Adrenal gland (tissue), 12 donors: ENCODE measurements around the gene PASD1. TPM values are rescaled to one million over a fixed set of nuclear protein-coding genes. Genes with fewer than 3 reads are reported as not detected.

Experiments
- DNase-seq, 7 donors: peaks; one replicate each; pipeline ENCODE4 v3.0.0-alpha.2; 2019 to 2020
- H3K27ac ChIP-seq, 5 donors: fragments of 200-600 bp; sonication (generic) in 4 of 5; 1 replicate in 3 of 5; 2 replicates in 2 of 5; pipeline versions ENCODE4 v1.5.1 to v1.8.0; 2016 to 2020; ENCODE audit warnings: mild to moderate bottlenecking in 1 of 5
- H3K27me3 ChIP-seq: fragments of 200-600 bp; 2 replicates; pipeline ENCODE4 v1.8.0; 2021
- H3K36me3 ChIP-seq, 2 donors: fragments of 200-600 bp; replicated peaks in 1 of 2; 1 replicate in 1 of 2; 2 replicates in 1 of 2; pipeline versions ENCODE4 v1.5.1 to v1.8.0; 2018 to 2022
- H3K4me1 ChIP-seq, 2 donors: fragments of 200-600 bp; replicated peaks in 1 of 2; 1 replicate in 1 of 2; 2 replicates in 1 of 2; pipeline versions ENCODE4 v1.5.1 to v1.8.0; 2018 to 2021
- H3K4me3 ChIP-seq, 4 donors: fragments of 200-600 bp; sonication (generic) in 3 of 4; one replicate each; pipeline ENCODE4 v1.5.1; 2016 to 2018
- H3K9me3 ChIP-seq, 3 donors: fragments of 200-600 bp; sonication (generic) in 1 of 3; replicated peaks in 1 of 3; 1 replicate in 2 of 3; 2 replicates in 1 of 3; pipeline versions ENCODE4 v1.5.1 to v1.8.0; 2016 to 2021
- POLR2A ChIP-seq, 2 donors: fragments of 450-650 bp; IDR thresholded peaks; one replicate each; pipeline ENCODE4 v1.6.1; 2017; ENCODE audit warnings: antibody characterized with exemption in 2 of 2, mild to moderate bottlenecking in 2 of 2, moderate library complexity in 1 of 2
- WGBS, 4 donors: extraction: QIAGEN DNeasy Blood & Tissue Kit in 2 of 4; methylation state at CpG; one replicate each; pipeline versions ENCODE4 v1.1.5 to v1.1.7; 2013 to 2017; 5-methylcytosine and 5-hydroxymethylcytosine counted together
- intact Hi-C, 2 donors: fragments of 100-400 bp; cut with DNase I; formaldehyde crosslinking; loops; one replicate each; pipeline versions ENCODE4 v1.14.1 to v1.15.0; 2022 to 2023
- polyA plus RNA-seq, 3 donors: library from polyadenylated mRNA; stranded (reverse); fragments of 200-250 nt in 2 of 3; fragments of 350-450 nt in 1 of 3; fragmentation: Illumina TruSeq in 1 of 3; extraction: RNeasy Lipid Tissue Mini Kit (QIAGEN cat#74804) in 1 of 3; gene quantifications; one replicate each; pipeline ENCODE4 v1.2.3, GENCODE V29; 2013 to 2014
- total RNA-seq, 9 donors: library from RNA; depleted of rRNA in 4 of 9; stranded (reverse); fragments of >200 nt in 4 of 9; fragments of 120-200 nt in 1 of 9; fragmentation: NEBNext Ultra II Directional in 1 of 9; extraction: Animal tissue kit (Norgen Biotek cat#: 25700) in 1 of 9; gene quantifications; one replicate each; pipeline versions ENCODE4 v1.1.0 to v1.2.4, GENCODE V29; 2013 to 2023
- TF ChIP-seq, protein P1 (sequence below), 6 experiments: fragments of 450-650 bp in 4 of 6; fragments of 200-600 bp in 2 of 6; sonication (generic) in 1 of 6; IDR thresholded peaks; 1 replicate in 5 of 6; 2 replicates in 1 of 6; pipeline versions ENCODE4 v1.5.1 to v1.8.0; 2016 to 2021; ENCODE audit warnings: antibody characterized with exemption in 6 of 6, mild to moderate bottlenecking in 2 of 6, moderate library complexity in 1 of 6
- donor health status: healthy with polysubstance abuse.
- donor health status: Bipolar disorder and iron deficiency.
- donor health status: DM: yes; HTN: yes; CAD: no.
- donor health status: DM: no; HTN: no; CAD: no.
- donor health status: DM: no; HTN: no; CAD: no.
- donor health status: DM: yes; HTN: yes; CAD: no.

PASD1 gene
- total and polyA plus RNA-seq, 12 donors = 0.17 TPM; not detected in 11

- TF ChIP-seq, protein P1, sequence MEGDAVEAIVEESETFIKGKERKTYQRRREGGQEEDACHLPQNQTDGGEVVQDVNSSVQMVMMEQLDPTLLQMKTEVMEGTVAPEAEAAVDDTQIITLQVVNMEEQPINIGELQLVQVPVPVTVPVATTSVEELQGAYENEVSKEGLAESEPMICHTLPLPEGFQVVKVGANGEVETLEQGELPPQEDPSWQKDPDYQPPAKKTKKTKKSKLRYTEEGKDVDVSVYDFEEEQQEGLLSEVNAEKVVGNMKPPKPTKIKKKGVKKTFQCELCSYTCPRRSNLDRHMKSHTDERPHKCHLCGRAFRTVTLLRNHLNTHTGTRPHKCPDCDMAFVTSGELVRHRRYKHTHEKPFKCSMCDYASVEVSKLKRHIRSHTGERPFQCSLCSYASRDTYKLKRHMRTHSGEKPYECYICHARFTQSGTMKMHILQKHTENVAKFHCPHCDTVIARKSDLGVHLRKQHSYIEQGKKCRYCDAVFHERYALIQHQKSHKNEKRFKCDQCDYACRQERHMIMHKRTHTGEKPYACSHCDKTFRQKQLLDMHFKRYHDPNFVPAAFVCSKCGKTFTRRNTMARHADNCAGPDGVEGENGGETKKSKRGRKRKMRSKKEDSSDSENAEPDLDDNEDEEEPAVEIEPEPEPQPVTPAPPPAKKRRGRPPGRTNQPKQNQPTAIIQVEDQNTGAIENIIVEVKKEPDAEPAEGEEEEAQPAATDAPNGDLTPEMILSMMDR (IDR thresholded peaks at IDR 0.05) = no peak
- no peak for TF ChIP-seq POLR2A (IDR thresholded peaks at IDR 0.05)
- Histone ChIP-seq H3K4me1 (no peaks in the 10 kb centered on the region), H3K27ac (no peak overlapping the region), H3K36me3 (no peaks in the 10 kb centered on the region), H3K9me3 (no peaks in the 10 kb centered on the region), H3K4me3 (no peak overlapping the region), H3K27me3 (no peaks in the 10 kb centered on the region)
- intact Hi-C loops = no loop called here
- no peak for DNase-seq
- 57 to 90% (median 67%) methylated on average over 10 to 13 of the region's 13 CpGs for WGBS, 4 donors
These were observed 140.7 kb downstream of the PASD1 start for GRCh38 chrX:151704041-151704663.

DNA sequence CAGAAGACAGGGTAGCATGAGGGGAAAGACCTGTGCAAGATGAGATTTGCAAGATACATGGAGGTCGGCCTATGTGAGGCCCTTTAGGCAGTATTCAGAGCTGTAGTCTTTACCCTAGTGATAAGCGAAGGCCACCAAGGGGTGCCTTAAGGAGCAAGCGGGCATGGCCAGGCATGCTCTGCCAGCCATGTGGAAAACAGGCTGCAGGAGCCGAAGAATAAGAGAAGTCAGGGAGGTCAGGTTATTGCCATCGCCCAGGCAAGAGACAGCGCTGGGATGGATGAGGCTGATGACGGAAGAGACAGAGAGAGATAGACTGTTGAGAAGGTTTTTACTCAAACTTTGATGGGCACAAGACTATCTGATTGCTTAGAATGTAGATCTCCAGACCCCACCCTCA is 145.3 kb downstream of the PASD1 start:
- TF ChIP-seq POLR2A (IDR thresholded peaks at IDR 0.05) = no peak
- TF ChIP-seq, protein P1 (IDR thresholded peaks at IDR 0.05) = no peak
- Histone ChIP-seq H3K27ac (no peak overlapping the region), H3K9me3 (no peaks in the 10 kb centered on the region), H3K4me1 (no peaks in the 10 kb centered on the region), H3K36me3 (no peaks in the 10 kb centered on the region), H3K4me3 (no peak overlapping the region), H3K27me3 (no peaks in the 10 kb centered on the region)
- 77 to 87% (median 82%) methylated on average over 7 of the region's 7 CpGs for WGBS, 4 donors
- no peak for DNase-seq
- intact Hi-C loops = no loop called here

DNA sequence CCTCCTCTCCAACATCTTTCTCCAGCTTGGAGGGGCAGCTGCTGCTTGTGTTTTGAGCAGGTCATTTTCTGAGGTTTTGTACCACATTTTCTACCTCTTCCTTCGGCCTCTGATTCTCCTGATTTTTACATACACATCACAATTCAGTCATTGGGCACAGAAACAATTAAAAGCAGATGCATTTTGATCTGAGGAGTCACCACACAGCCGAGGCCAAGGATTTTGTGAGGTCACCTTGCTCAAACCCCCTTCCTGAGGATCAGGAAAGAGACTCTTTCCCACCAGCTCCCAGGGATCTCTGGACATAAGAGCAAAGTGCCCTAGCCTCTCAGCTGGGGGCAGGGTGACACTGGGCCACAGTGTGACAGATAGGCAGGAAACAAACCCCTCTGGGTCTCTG is 147.0 kb downstream of the PASD1 start:
- Histone ChIP-seq H3K4me3 (no peak overlapping the region), H3K4me1 (no peaks in the 10 kb centered on the region), H3K36me3 (no peaks in the 10 kb centered on the region), H3K9me3 (no peaks in the 10 kb centered on the region), H3K27ac (no peak overlapping the region), H3K27me3 (no peaks in the 10 kb centered on the region)
- no peak for DNase-seq
- 41 to 79% (median 59%) methylated on average over 2 of the region's 2 CpGs for WGBS, 4 donors
- TF ChIP-seq, protein P1 (IDR thresholded peaks at IDR 0.05) = no peak
- TF ChIP-seq POLR2A (IDR thresholded peaks at IDR 0.05) = no peak
- intact Hi-C loops = no loop called here

- intact Hi-C loops = no loop called here
- Histone ChIP-seq H3K27me3 (peaks cover 2% of the 10 kb centered on the region), H3K9me3 (no peaks in the 10 kb centered on the region), H3K4me3 (no peak overlapping the region), H3K36me3 (no peaks in the 10 kb centered on the region), H3K27ac (no peak overlapping the region), H3K4me1 (no peaks in the 10 kb centered on the region)
- WGBS, 4 donors = 33 to 69% (median 49%) methylated on average over 3 to 5 of the region's 5 CpGs
- no peak for DNase-seq
- TF ChIP-seq POLR2A (IDR thresholded peaks at IDR 0.05) = no peak
- TF ChIP-seq, protein P1 (IDR thresholded peaks at IDR 0.05) = no peak
These were observed 147.7 kb downstream of the PASD1 start for GRCh38 chrX:151711154-151711553.
